Sciatic nerve (tissue), 2 donors: ENCODE data around the gene SPTBN1. TPM values are rescaled to one million over a fixed set of nuclear protein-coding genes. Genes with fewer than 3 reads are reported as not detected.
A peak's percentile ranks its signal among the peaks of the same experiment; 100 is the strongest.

ENCODE experiments used
- ATAC-seq: fragments of 200-7000 bp; cut with Tn5 transposase; one replicate; pipeline ENCODE4 v1.9.1; 2020; ENCODE audit warnings: mild to moderate bottlenecking, moderate library complexity
- DNase-seq: peaks from one replicate; pipeline ENCODE4 v3.0.0-alpha.2; 2020; ENCODE audit warnings: low spot score
- intact Hi-C: fragments of 100-400 bp; cut with DNase I; formaldehyde crosslinking; loops from one replicate; pipeline ENCODE4 v1.14.2; 2022
- total RNA-seq: library from RNA; stranded (reverse); fragmentation: NEBNext Ultra II Directional; extraction: Animal tissue kit (Norgen Biotek cat#: 25700); gene quantifications from one replicate; pipeline ENCODE4 v1.2.1, GENCODE V29; 2021
- donor health status: DM: no; HTN: no; CAD: no.
- donor health status: DM: no; HTN: no; CAD: no.

SPTBN1 gene
- total RNA-seq: 1,016 TPM

GRCh38 chr2:54455563-54456361 lies at the start of gene SPTBN1:
TSS of gene SPTBN1 (plus strand) at chr2:54456327. CDS start at chr2:54526419, 70,092 bp downstream.
- DNase-seq: peak; percentile 95
- intact Hi-C loops: no loop called here
- peak; percentile 97 for ATAC-seq

GRCh38 chr2:54407693-54408092 lies 48.4 kb upstream of the SPTBN1 start:
- DNase-seq (no peak), ATAC-seq (no peak)
- intact Hi-C loops: no loop called here

- intact Hi-C loops: no loop called here
- no peak for DNase-seq
- ATAC-seq: no peak
Observed at GRCh38 chr2:54408288-54408687, 47.8 kb upstream of the SPTBN1 start.

- peak; percentile 85 for ATAC-seq
Observed at GRCh38 chr2:54409752-54410151, 46.4 kb upstream of the SPTBN1 start.

GRCh38 chr2:54411801-54412354 lies 44.2 kb upstream of the SPTBN1 start:
- DNase-seq: no peak
- ATAC-seq: no peak
- intact Hi-C loops: no loop called here

More at GRCh38 chr2:54409752-54410151, 46.4 kb upstream of the SPTBN1 start:
- intact Hi-C loops: no loop called here
- no peak for DNase-seq

GRCh38 chr2:54416166-54416813 lies 39.8 kb upstream of the SPTBN1 start:
- ATAC-seq (peak; percentile 26), DNase-seq (no peak)
- intact Hi-C loops: no loop called here

- DNase-seq (no peak), ATAC-seq (no peak)
- intact Hi-C loops: no loop called here
Observed at GRCh38 chr2:54416938-54417337, 39.2 kb upstream of the SPTBN1 start.

GRCh38 chr2:54417577-54417976 lies 38.5 kb upstream of the SPTBN1 start:
- no peak for ATAC-seq
- intact Hi-C loops: no loop called here

GRCh38 chr2:54419388-54419787 lies 36.7 kb upstream of the SPTBN1 start:
- intact Hi-C loops: no loop called here
- DNase-seq (no peak), ATAC-seq (no peak)

More at GRCh38 chr2:54417577-54417976, 38.5 kb upstream of the SPTBN1 start:
- no peak for DNase-seq

- ATAC-seq (peak; percentile 53), DNase-seq (no peak)
- intact Hi-C loops: no loop called here
Observed at GRCh38 chr2:54419855-54420523, 36.1 kb upstream of the SPTBN1 start.

GRCh38 chr2:54420524-54421172 lies 35.5 kb upstream of the SPTBN1 start:
- no peak for DNase-seq
- intact Hi-C loops: no loop called here
- no peak for ATAC-seq

GRCh38 chr2:54422072-54422581 lies 34.0 kb upstream of the SPTBN1 start:
- no peak for DNase-seq
- ATAC-seq: no peak
- intact Hi-C loops: no loop called here

GRCh38 chr2:54423213-54423612 lies 32.9 kb upstream of the SPTBN1 start:
- ATAC-seq: peak; percentile 36
- intact Hi-C loops: no loop called here
- DNase-seq: no peak

- DNase-seq (no peak), ATAC-seq (no peak)
- intact Hi-C loops: no loop called here
Observed at GRCh38 chr2:54424555-54425163, 31.5 kb upstream of the SPTBN1 start.

GRCh38 chr2:54428108-54428831 lies 27.9 kb upstream of the SPTBN1 start:
- DNase-seq: no peak
- intact Hi-C loops: no loop called here
- ATAC-seq: peak; percentile 34

GRCh38 chr2:54429054-54429453 lies 27.1 kb upstream of the SPTBN1 start:
- ATAC-seq (no peak), DNase-seq (no peak)
- intact Hi-C loops: no loop called here

- intact Hi-C loops: no loop called here
- no peak for DNase-seq
Observed at GRCh38 chr2:54429811-54430551, 26.1 kb upstream of the SPTBN1 start.

More at GRCh38 chr2:54429811-54430551, 26.1 kb upstream of the SPTBN1 start:
- no peak for ATAC-seq
